NOMO-1 (cell line): ENCODE measurements around the gene DCAF8.

ENCODE experiments used
- DNase-seq, 2 experiments: peaks; one replicate each; lab custom pipeline; 2025; ENCODE audit not compliant: unreplicated experiment in 2 of 2; lab: John Stamatoyannopoulos, UW

DCAF8 gene

GRCh38 chr1:160227561-160227960, 34.8 kb downstream of the DCAF8 start:
- no peak for DNase-seq

GRCh38 chr1:160227034-160227433, 35.3 kb downstream of the DCAF8 start:
- DNase-seq, result no peak

GRCh38 chr1:160226623-160227022, 35.7 kb downstream of the DCAF8 start:
- no peak for DNase-seq

- no peak for DNase-seq
These were observed 37.0 kb downstream of the DCAF8 start for GRCh38 chr1:160225345-160225744.

GRCh38 chr1:160224606-160225005, 37.7 kb downstream of the DCAF8 start:
- DNase-seq, result no peak

GRCh38 chr1:160222546-160222945, 39.8 kb downstream of the DCAF8 start:
- no peak for DNase-seq

- no peak for DNase-seq
These were observed 41.3 kb downstream of the DCAF8 start for GRCh38 chr1:160221089-160221488.

GRCh38 chr1:160220301-160220700, 42.0 kb downstream of the DCAF8 start:
- no peak for DNase-seq

- DNase-seq, result no peak
These were observed 43.1 kb downstream of the DCAF8 start for GRCh38 chr1:160219062-160219929.

GRCh38 chr1:160217481-160218051, 44.8 kb downstream of the DCAF8 start:
- no peak for DNase-seq

- DNase-seq, result no peak
These were observed 46.0 kb downstream of the DCAF8 start for GRCh38 chr1:160216301-160216700.

GRCh38 chr1:160214481-160215140, 47.7 kb downstream of the DCAF8 start:
- DNase-seq, result no peak

GRCh38 chr1:160211046-160211790, 51.1 kb downstream of the DCAF8 start:
- no peak for DNase-seq

- DNase-seq, result no peak
These were observed 51.8 kb downstream of the DCAF8 start for GRCh38 chr1:160210561-160210960.

- DNase-seq, result no peak
These were observed 52.9 kb downstream of the DCAF8 start for GRCh38 chr1:160209321-160210046.

- DNase-seq, result no peak
These were observed 53.6 kb downstream of the DCAF8 start for GRCh38 chr1:160208557-160209320.

GRCh38 chr1:160207771-160208556, 54.4 kb downstream of the DCAF8 start:
- DNase-seq, result no peak

- no peak for DNase-seq
These were observed 55.2 kb downstream of the DCAF8 start for GRCh38 chr1:160207118-160207650.
